Prostate gland (tissue), 2 donors: ENCODE measurements around the gene CCDC83. TPM values are rescaled to one million over a fixed set of nuclear protein-coding genes. Genes with fewer than 3 reads are reported as not detected.
"Not testable (repeated sequence)": the region's sequence is repeated elsewhere in the genome, so short reads cannot be mapped to it uniquely, and the experiment has no call there.

Experiments
- DNase-seq: peaks from one replicate; pipeline ENCODE4 v3.0.0-alpha.2; 2019; ENCODE audit warnings: low spot score
- H3K27ac ChIP-seq, 2 donors: fragments of 200-600 bp; sonication (generic); 2 replicates each; pipeline ENCODE4 v1.5.1; 2017 to 2019
- H3K27me3 ChIP-seq: fragments of 200-600 bp; sonication (generic); replicated peaks from 2 replicates; pipeline ENCODE4 v1.5.1; 2019; ENCODE audit not compliant: insufficient read depth
- H3K36me3 ChIP-seq, 2 donors: fragments of 200-600 bp; sonication (generic); 1 replicate in 1 of 2; 2 replicates in 1 of 2; pipeline versions ENCODE4 v1.5.1 to v1.8.1; 2017 to 2019
- H3K4me1 ChIP-seq: fragments of 200-600 bp; sonication (generic); replicated peaks from 2 replicates; pipeline ENCODE4 v1.5.1; 2019
- H3K4me3 ChIP-seq, 2 donors: fragments of 200-600 bp; sonication (generic); 2 replicates each; pipeline ENCODE4 v1.5.1; 2017 to 2019
- H3K9me3 ChIP-seq: fragments of 200-600 bp; sonication (generic); 2 replicates; pipeline ENCODE4 v1.5.1; 2017
- CTCF ChIP-seq, 4 experiments: fragments of 200-600 bp in 2 of 4; fragments of 450-650 bp in 2 of 4; sonication (generic) in 2 of 4; IDR thresholded peaks; 1 replicate in 3 of 4; 2 replicates in 1 of 4; pipeline ENCODE4 v1.5.1; 2016 to 2019; ENCODE audit warnings: antibody characterized with exemption in 4 of 4, mild to moderate bottlenecking in 2 of 4, moderate library complexity in 2 of 4
- POLR2A ChIP-seq: fragments of 450-650 bp; IDR thresholded peaks from one replicate; pipeline ENCODE4 v1.6.1; 2016; ENCODE audit warnings: antibody characterized with exemption, mild to moderate bottlenecking
- POLR2AphosphoS5 ChIP-seq: sonication (generic); formaldehyde crosslinking; IDR thresholded peaks from one replicate; pipeline ENCODE4 v1.6.1; 2017; ENCODE audit warnings: antibody characterized with exemption
- WGBS: methylation state at CpG from one replicate; pipeline ENCODE4 v1.1.5; 2018; 5-methylcytosine and 5-hydroxymethylcytosine counted together
- intact Hi-C: fragments of 100-400 bp; cut with DNase I; formaldehyde crosslinking; loops from one replicate; pipeline ENCODE4 v1.14.2; 2022
- total RNA-seq, 2 donors: library from RNA; depleted of rRNA; stranded (reverse); fragments of >200 nt; gene quantifications; one replicate each; pipeline ENCODE4 v1.1.0, GENCODE V29; 2016

CCDC83 gene
- total RNA-seq, 2 donors from 2014 or later = 12.5 TPM; not detected in 1

- Histone ChIP-seq H3K27ac (no peak overlapping the region), H3K36me3 (no peaks in the 10 kb centered on the region), H3K4me1 (no peaks in the 10 kb centered on the region), H3K27me3 (no peaks in the 10 kb centered on the region), H3K4me3 (no peak overlapping the region), H3K9me3 (no peaks in the 10 kb centered on the region)
- TF ChIP-seq CTCF (IDR thresholded peaks at IDR 0.05) (no peak), POLR2A (no peak), POLR2AphosphoS5 (no peak)
- DNase-seq = no peak
- intact Hi-C loops = loop anchor here (5.0 to 10.0 kb wide), 4 partner anchors 95 to 345 kb away; partner anchors contain the start of genes CCDC83 and PICALM
- WGBS = 93% methylated on average over 1 of the region's 1 CpG
Measured at GRCh38 chr11:85949798-85950197, 94.6 kb downstream of the CCDC83 start.

GRCh38 chr11:85950317-85951048 lies 95.3 kb downstream of the CCDC83 start:
- H3K4me3 ChIP-seq = no peak overlapping the region
- no peak overlapping the region for H3K27ac ChIP-seq
- H3K9me3 ChIP-seq = no peaks in the 10 kb centered on the region
- H3K4me1 ChIP-seq = no peaks in the 10 kb centered on the region
- no peaks in the 10 kb centered on the region for H3K36me3 ChIP-seq
- no peak for DNase-seq
- intact Hi-C loops = no loop called here
- no peak for TF ChIP-seq POLR2AphosphoS5
- no peak for TF ChIP-seq CTCF (IDR thresholded peaks at IDR 0.05)
- TF ChIP-seq POLR2A = no peak
- WGBS = 96% methylated on average over 8 of the region's 8 CpGs
- H3K27me3 ChIP-seq = no peaks in the 10 kb centered on the region

- intact Hi-C loops = no loop called here
- H3K4me1 ChIP-seq = no peaks in the 10 kb centered on the region
- TF ChIP-seq POLR2AphosphoS5 = no peak
- TF ChIP-seq POLR2A = no peak
- TF ChIP-seq CTCF (IDR thresholded peaks at IDR 0.05) = no peak
- DNase-seq = no peak
- 93% methylated on average over 4 of the region's 4 CpGs for WGBS
- H3K27me3 ChIP-seq = no peaks in the 10 kb centered on the region
- H3K27ac ChIP-seq = no peak overlapping the region
- no peaks in the 10 kb centered on the region for H3K9me3 ChIP-seq
- H3K36me3 ChIP-seq = no peaks in the 10 kb centered on the region
- no peak overlapping the region for H3K4me3 ChIP-seq
Measured at GRCh38 chr11:85951049-85951405, 95.8 kb downstream of the CCDC83 start.

- DNase-seq = no peak
- H3K27ac ChIP-seq = no peak overlapping the region
- intact Hi-C loops = no loop called here
- H3K4me1 ChIP-seq = no peaks in the 10 kb centered on the region
- H3K4me3 ChIP-seq = no peak overlapping the region
- no peak for TF ChIP-seq POLR2A
- no peak for TF ChIP-seq CTCF (IDR thresholded peaks at IDR 0.05)
- no peak for TF ChIP-seq POLR2AphosphoS5
- WGBS = 97% methylated on average over 3 of the region's 3 CpGs
- no peaks in the 10 kb centered on the region for H3K27me3 ChIP-seq
- H3K9me3 ChIP-seq = no peaks in the 10 kb centered on the region
- peaks cover 0 to 3% of the 10 kb centered on the region in 2 donors for H3K36me3 ChIP-seq
Measured at GRCh38 chr11:85951428-85952107, 96.4 kb downstream of the CCDC83 start.

GRCh38 chr11:85952108-85952485 lies 96.9 kb downstream of the CCDC83 start:
- H3K27ac ChIP-seq, DNase-seq, H3K9me3 ChIP-seq, intact Hi-C loops, H3K27me3 ChIP-seq, H3K4me3 ChIP-seq, H3K36me3 ChIP-seq, H3K4me1 ChIP-seq: not testable (repeated sequence)
- WGBS = 87% methylated on average over 7 of the region's 7 CpGs
